ENCODE measurements around the gene SPEN. TPM values are rescaled to one million over a fixed set of nuclear protein-coding genes. Genes with fewer than 3 reads are reported as not detected.

The SPEN gene
- total RNA-seq, 1 donor from 2014 or later: 35.0 TPM

GRCh38 chr1:15870421-15870820 lies 22.9 kb downstream of the SPEN start:
- Histone ChIP-seq H3K4me1 (ENCODE audit: insufficient read depth, low read length) (no peaks in the 10 kb centered on the region), H3K27ac (ENCODE audit: low read depth, low read length) (no peak overlapping the region), H4K20me1 (ENCODE audit: insufficient read depth, low read length) (peaks cover 54% of the 10 kb centered on the region), H3K9ac (ENCODE audit: low read length) (no peak overlapping the region), H2AFZ (ENCODE audit: low read depth, low read length) (no peak overlapping the region), H3K4me2 (ENCODE audit: low read length) (no peak overlapping the region), H3K27me3 (ENCODE audit: insufficient read depth, low read length) (no peaks in the 10 kb centered on the region), H3K79me2 (ENCODE audit: insufficient read depth, low read length) (peaks cover 97% of the 10 kb centered on the region), H3K9me3 (ENCODE audit: insufficient read depth, low read depth, low read length) (no peaks in the 10 kb centered on the region), H3K36me3 (ENCODE audit: insufficient read depth, low read length) (peaks cover 4% of the 10 kb centered on the region), H3K4me3 (ENCODE audit: insufficient read depth, low read depth, low read length) (no peak overlapping the region)
- peaks cover 4% of the 10 kb centered on the region for H3K4me1 Mint-ChIP-seq (ENCODE audit: low read depth, unreplicated experiment)
- no peak for FAIRE-seq
- no peak overlapping the region for H3K27ac Mint-ChIP-seq (ENCODE audit: unreplicated experiment)
- H3K9me3 Mint-ChIP-seq (ENCODE audit: unreplicated experiment): no peaks in the 10 kb centered on the region
- no peak for TF ChIP-seq EZH2 (IDR thresholded peaks at IDR 0.05; ENCODE audit: insufficient read depth, low read length)
- no peak for TF ChIP-seq CTCF (IDR thresholded peaks at IDR 0.05; ENCODE audit: insufficient read depth, low read depth, low read length)
- peak; percentile 32 for DNase-seq (ENCODE audit: low read depth)
- H3K4me3 Mint-ChIP-seq (ENCODE audit: unreplicated experiment): no peak overlapping the region
- H3K27me3 Mint-ChIP-seq (ENCODE audit: low read depth, unreplicated experiment): no peaks in the 10 kb centered on the region
- peaks cover 5% of the 10 kb centered on the region for H3K36me3 Mint-ChIP-seq (ENCODE audit: low read depth, unreplicated experiment)

- Mint-ChIP-seq H3K9me3 (ENCODE audit: unreplicated experiment) (no peaks in the 10 kb centered on the region), H3K36me3 (ENCODE audit: low read depth, unreplicated experiment) (peaks cover 10% of the 10 kb centered on the region), H3K27ac (ENCODE audit: unreplicated experiment) (no peak overlapping the region), H3K4me3 (ENCODE audit: unreplicated experiment) (no peak overlapping the region), H3K4me1 (ENCODE audit: low read depth, unreplicated experiment) (peaks cover 4% of the 10 kb centered on the region), H3K27me3 (ENCODE audit: low read depth, unreplicated experiment) (no peaks in the 10 kb centered on the region)
- TF ChIP-seq EZH2 (IDR thresholded peaks at IDR 0.05; ENCODE audit: insufficient read depth, low read length): no peak
- TF ChIP-seq CTCF (IDR thresholded peaks at IDR 0.05; ENCODE audit: insufficient read depth, low read depth, low read length): no peak
- Histone ChIP-seq H3K4me3 (ENCODE audit: insufficient read depth, low read depth, low read length) (no peak overlapping the region), H3K27me3 (ENCODE audit: insufficient read depth, low read length) (no peaks in the 10 kb centered on the region), H3K9ac (ENCODE audit: low read length) (no peak overlapping the region), H4K20me1 (ENCODE audit: insufficient read depth, low read length) (peaks cover 72% of the 10 kb centered on the region), H3K36me3 (ENCODE audit: insufficient read depth, low read length) (peaks cover 4% of the 10 kb centered on the region), H2AFZ (ENCODE audit: low read depth, low read length) (no peak overlapping the region), H3K4me1 (ENCODE audit: insufficient read depth, low read length) (no peaks in the 10 kb centered on the region), H3K4me2 (ENCODE audit: low read length) (no peak overlapping the region), H3K9me3 (ENCODE audit: insufficient read depth, low read depth, low read length) (no peaks in the 10 kb centered on the region), H3K79me2 (ENCODE audit: insufficient read depth, low read length) (peaks cover 98% of the 10 kb centered on the region), H3K27ac (ENCODE audit: low read depth, low read length) (no peak overlapping the region)
- FAIRE-seq: no peak
- DNase-seq (ENCODE audit: low read depth): no peak
Observed at GRCh38 chr1:15874471-15874870, 27.0 kb downstream of the SPEN start.

GRCh38 chr1:15876357-15877055 lies 29.0 kb downstream of the SPEN start:
- Mint-ChIP-seq H3K9me3 (ENCODE audit: unreplicated experiment) (no peaks in the 10 kb centered on the region), H3K4me1 (ENCODE audit: low read depth, unreplicated experiment) (no peaks in the 10 kb centered on the region), H3K27me3 (ENCODE audit: low read depth, unreplicated experiment) (no peaks in the 10 kb centered on the region), H3K4me3 (ENCODE audit: unreplicated experiment) (no peak overlapping the region), H3K36me3 (ENCODE audit: low read depth, unreplicated experiment) (peaks cover 12% of the 10 kb centered on the region), H3K27ac (ENCODE audit: unreplicated experiment) (no peak overlapping the region)
- peaks cover 66% of the 10 kb centered on the region for H4K20me1 ChIP-seq (ENCODE audit: insufficient read depth, low read length)
- H3K27ac ChIP-seq (ENCODE audit: low read depth, low read length): no peak overlapping the region
- H3K36me3 ChIP-seq (ENCODE audit: insufficient read depth, low read length): peaks cover 4% of the 10 kb centered on the region
- DNase-seq (ENCODE audit: low read depth) (no peak), FAIRE-seq (no peak)
- H3K9ac ChIP-seq (ENCODE audit: low read length): no peak overlapping the region
- H3K27me3 ChIP-seq (ENCODE audit: insufficient read depth, low read length): no peaks in the 10 kb centered on the region
- H3K4me3 ChIP-seq (ENCODE audit: insufficient read depth, low read depth, low read length): no peak overlapping the region
- no peak overlapping the region for H3K4me2 ChIP-seq (ENCODE audit: low read length)
- no peak overlapping the region for H2AFZ ChIP-seq (ENCODE audit: low read depth, low read length)
- TF ChIP-seq EZH2 (IDR thresholded peaks at IDR 0.05; ENCODE audit: insufficient read depth, low read length): no peak
- H3K4me1 ChIP-seq (ENCODE audit: insufficient read depth, low read length): no peaks in the 10 kb centered on the region
- peaks cover 98% of the 10 kb centered on the region for H3K79me2 ChIP-seq (ENCODE audit: insufficient read depth, low read length)
- no peaks in the 10 kb centered on the region for H3K9me3 ChIP-seq (ENCODE audit: insufficient read depth, low read depth, low read length)

Data from astrocyte (in vitro differentiated cells and primary cell).